ENCODE data around the gene COPS2.
"Not testable (repeated sequence)": the region's sequence is repeated elsewhere in the genome, so short reads cannot be mapped to it uniquely, and the experiment has no call there.

Gene COPS2

GRCh38 chr15:49101536-49101935 lies 53.9 kb downstream of the COPS2 start:
- no peak for FAIRE-seq

- FAIRE-seq = no peak
Measured at GRCh38 chr15:49096090-49096750, 59.2 kb downstream of the COPS2 start.

- no peak for FAIRE-seq
Measured at GRCh38 chr15:49094923-49095322, 60.5 kb downstream of the COPS2 start.

- no peak for FAIRE-seq
Measured at GRCh38 chr15:49093252-49094105, 61.9 kb downstream of the COPS2 start.

- no peak for FAIRE-seq
Measured at GRCh38 chr15:49088996-49089395, 66.4 kb downstream of the COPS2 start.

- FAIRE-seq = no peak
Measured at GRCh38 chr15:49085696-49086459, 69.5 kb downstream of the COPS2 start.

GRCh38 chr15:49084285-49084570 lies 71.2 kb downstream of the COPS2 start:
- FAIRE-seq = no peak

- FAIRE-seq = no peak
Measured at GRCh38 chr15:49083401-49084284, 71.8 kb downstream of the COPS2 start.

- FAIRE-seq = no peak
Measured at GRCh38 chr15:49082960-49083359, 72.4 kb downstream of the COPS2 start.

- no peak for FAIRE-seq
Measured at GRCh38 chr15:49079340-49080039, 75.9 kb downstream of the COPS2 start.

- no peak for FAIRE-seq
Measured at GRCh38 chr15:49075881-49076280, 79.5 kb downstream of the COPS2 start.

- not testable (repeated sequence) for FAIRE-seq
Measured at GRCh38 chr15:49074589-49075287, 80.7 kb downstream of the COPS2 start.
